M059J (cell line): ENCODE measurements around the gene TM6SF1. TPM values are rescaled to one million over a fixed set of nuclear protein-coding genes. Genes with fewer than 3 reads are reported as not detected.
"Not testable (repeated sequence)": the region's sequence is repeated elsewhere in the genome, so short reads cannot be mapped to it uniquely, and the experiment has no call there.

ENCODE experiments used
- DNase-seq: peaks from one replicate; pipeline ENCODE4 v3.0.0-alpha.2; 2012; ENCODE audit warnings: low read depth
- total RNA-seq: library from RNA; depleted of rRNA; stranded (reverse); fragments of >200 nt; shearing (Covaris generic); gene quantifications from 2 replicates; pipeline ENCODE4 v1.2.3, GENCODE V29; 2014

TM6SF1 gene
- total RNA-seq, 1 experiment from 2014 or later = 1.1 TPM

- no peak for DNase-seq
These were observed 18.6 kb upstream of the TM6SF1 start for GRCh38 chr15:83088876-83089275.

DNA sequence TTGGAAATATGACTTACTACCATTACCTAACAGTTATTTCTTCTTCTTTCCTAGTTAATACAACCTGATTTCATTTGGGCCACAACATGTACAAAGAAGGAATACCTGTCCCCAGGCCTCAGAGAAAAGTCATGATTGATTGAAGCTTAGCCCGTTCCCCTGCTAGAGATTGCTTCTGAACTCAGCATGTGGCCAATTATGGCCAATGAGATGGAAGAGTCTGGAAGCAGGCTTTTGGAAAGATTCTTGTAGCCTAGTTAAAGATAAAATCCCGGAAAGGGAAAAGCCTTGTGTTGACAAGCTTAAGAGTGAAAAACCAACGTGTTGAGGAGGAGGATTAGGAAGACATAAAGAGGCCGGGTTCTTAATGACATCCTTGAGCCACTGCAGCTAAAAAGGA is 17.0 kb upstream of the TM6SF1 start:
- DNase-seq = no peak

DNA sequence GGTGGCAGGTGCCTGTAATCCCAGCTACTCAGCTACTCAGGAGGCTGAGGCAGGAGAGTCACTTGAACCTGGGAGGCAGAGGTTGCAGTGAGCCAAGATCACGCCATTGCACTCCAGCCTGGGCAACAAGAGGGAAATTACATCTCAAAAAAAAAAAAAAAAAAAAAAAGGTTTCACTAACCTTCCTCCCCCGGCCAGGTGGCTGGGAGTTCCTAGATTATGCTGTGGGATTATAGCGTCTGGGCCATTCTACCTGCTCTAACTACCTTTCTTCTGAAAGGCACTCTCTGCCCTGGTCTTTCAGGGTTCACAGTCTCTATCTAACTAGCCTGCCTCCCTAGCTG is 15.5 kb upstream of the TM6SF1 start:
- DNase-seq = not testable (repeated sequence)

- no peak for DNase-seq
These were observed 15.0 kb upstream of the TM6SF1 start for GRCh38 chr15:83092309-83092976.

- no peak for DNase-seq
These were observed 12.9 kb upstream of the TM6SF1 start for GRCh38 chr15:83094583-83094982.

GRCh38 chr15:83098079-83098478 is 9.4 kb upstream of the TM6SF1 start:
- DNase-seq = no peak

DNA sequence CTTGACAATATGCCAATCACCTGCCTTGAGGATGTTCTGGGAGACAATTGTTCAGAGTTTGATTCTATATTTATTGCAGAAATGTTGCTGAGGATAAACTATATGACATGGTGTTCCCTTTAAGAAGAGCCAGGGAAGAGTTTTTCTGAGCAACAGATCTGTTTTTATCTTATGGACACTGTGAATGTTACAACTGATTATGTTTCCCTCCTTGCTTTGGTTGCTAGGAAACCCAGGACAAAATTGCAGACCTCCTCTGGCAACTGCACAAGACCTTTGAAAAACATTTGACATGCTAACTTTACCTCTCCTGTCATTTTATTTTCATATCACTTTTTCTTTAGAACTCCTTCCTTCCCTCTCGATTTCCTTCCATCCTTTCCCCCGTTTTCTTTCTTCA is 8.2 kb upstream of the TM6SF1 start:
- no peak for DNase-seq

- DNase-seq = no peak
These were observed 7.3 kb upstream of the TM6SF1 start for GRCh38 chr15:83100097-83100646.

DNA sequence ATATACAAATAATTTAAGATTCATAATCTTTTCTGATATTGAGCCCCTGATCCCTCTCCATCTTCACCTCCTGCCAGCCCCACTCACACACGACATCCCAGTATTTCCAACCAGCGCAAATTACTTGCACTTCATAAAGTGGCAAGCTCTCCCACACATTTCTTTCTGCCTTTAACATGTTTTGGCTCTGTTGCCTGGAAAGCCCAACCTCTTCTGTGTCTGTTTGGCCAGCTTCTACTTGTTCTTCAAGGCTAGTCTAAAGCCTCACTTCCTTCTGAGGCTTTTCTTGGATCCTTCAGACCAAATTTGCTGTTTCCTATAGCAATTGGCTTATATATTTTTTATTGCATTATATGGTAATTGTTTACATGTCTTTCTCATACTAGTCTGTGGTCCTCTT is 5.1 kb upstream of the TM6SF1 start:
- no peak for DNase-seq

GRCh38 chr15:83104141-83104540 is 3.3 kb upstream of the TM6SF1 start:
- DNase-seq = no peak

DNA sequence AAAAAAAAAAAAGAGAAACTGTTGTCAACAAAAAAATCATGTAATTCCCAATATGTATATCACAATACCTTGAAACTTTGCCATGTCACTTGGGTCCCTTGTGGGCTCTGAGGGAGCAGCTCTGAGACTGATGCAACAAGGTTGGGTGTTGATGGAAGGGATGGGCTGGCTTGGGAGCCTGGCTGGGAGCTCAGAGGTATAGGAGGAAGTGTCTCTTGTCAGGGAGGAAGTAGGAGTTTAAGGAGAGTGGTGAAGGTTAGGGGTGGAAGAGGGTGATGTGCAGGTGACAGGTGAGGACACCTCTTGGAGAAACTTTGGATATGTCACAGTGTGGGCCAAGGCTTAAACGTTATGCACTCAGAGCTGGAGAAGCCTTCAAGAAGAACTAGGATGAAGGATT is 2.0 kb upstream of the TM6SF1 start:
- DNase-seq = no peak

- DNase-seq = no peak
These were observed 366 bp downstream of the TM6SF1 start for GRCh38 chr15:83107841-83108181.

- no peak for DNase-seq
These were observed 1.1 kb downstream of the TM6SF1 start for GRCh38 chr15:83108266-83109219.

DNA sequence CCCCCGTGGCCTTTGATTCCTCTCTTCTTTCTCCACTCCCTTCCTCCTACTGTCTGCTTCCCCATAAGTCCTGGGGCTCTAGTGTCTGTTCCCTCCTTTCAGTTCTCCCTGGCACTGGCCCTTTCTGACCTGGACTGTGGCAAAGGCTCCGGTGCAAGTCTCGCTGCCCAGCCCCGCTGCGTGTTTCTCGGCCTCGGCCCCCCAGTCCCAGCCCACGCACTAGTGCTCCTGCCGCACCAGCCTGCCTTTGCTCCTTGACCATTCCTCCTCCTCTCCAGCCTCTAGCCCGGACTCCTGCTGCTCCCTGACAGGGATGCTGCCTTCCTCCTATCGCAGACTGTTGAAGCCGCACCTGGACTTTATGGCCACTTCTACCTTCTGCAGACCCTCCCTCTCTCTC is 2.1 kb downstream of the TM6SF1 start:
- no peak for DNase-seq

DNA sequence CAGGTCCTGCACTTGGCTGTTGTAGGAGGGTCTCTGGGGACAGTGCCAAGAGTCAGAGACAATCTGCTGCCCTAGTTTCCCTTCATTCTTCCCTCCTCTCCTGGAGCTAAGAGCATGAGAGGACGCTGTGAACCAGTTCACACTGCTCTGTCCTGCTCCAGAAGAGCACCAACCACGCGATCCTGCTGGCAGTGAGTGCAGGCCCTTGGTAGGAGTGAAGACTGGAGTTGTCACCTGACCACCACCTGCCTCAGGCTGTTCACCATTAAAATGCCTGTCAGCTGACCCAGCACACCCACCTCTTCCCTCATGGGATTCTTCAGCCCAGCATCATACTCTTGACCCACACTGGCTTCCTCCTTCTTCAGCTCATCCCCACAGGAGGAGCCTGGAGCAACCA is 2.9 kb downstream of the TM6SF1 start:
- DNase-seq = no peak

- DNase-seq = no peak
These were observed 3.7 kb downstream of the TM6SF1 start for GRCh38 chr15:83111149-83111548.

DNA sequence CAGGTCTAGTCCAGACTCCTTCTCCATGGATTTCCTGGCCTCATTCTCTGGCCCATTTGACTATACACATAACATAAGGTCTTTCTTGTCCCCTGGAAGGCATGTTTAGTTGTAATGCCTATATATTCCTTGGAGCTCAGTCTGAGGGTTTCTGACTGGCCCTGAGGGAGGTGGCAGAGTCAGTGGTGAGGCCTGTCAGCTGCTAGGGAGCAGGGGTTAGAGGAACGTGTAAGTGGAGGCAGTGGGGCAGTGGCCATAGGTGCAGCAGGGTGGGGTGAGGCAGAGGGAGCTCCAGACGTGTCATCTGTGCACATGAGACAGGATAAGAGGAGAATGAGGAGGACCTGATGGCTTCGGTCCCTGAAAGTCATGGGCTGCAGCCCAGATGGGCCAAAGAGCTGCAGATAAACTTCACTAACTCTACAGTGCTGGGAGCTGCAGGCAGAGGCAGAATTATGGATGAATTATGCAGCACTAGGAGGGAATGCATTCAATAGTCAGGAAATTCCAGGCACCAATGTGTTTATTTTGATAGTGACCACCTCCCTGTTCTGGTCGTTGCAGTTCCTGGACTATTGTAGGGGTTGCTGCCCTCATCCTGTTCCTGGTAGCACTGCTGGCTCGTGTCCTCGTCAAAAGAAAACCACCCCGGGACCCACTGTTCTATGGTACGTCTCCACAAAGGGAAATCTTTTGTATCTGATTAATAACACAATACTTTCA is 4.9 kb downstream of the TM6SF1 start:
- DNase-seq = peak; percentile 79

DNA sequence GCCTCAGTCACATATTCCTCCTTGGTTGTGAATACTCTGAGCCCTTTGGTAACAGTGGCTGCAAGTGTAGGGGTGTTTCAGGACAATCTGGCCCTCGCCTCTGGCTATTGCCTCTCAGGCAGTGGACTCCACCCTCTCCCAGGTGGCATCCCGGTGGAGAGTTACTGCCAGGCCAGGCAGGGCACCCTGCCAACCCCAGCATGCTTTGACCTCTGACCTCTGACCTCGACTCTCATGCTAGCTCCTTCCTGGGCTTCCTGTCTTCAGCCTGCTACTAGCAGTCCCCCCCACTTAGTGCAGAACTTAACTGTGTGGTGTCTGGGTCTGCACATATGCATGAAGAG is 5.5 kb downstream of the TM6SF1 start:
- DNase-seq = no peak

DNA sequence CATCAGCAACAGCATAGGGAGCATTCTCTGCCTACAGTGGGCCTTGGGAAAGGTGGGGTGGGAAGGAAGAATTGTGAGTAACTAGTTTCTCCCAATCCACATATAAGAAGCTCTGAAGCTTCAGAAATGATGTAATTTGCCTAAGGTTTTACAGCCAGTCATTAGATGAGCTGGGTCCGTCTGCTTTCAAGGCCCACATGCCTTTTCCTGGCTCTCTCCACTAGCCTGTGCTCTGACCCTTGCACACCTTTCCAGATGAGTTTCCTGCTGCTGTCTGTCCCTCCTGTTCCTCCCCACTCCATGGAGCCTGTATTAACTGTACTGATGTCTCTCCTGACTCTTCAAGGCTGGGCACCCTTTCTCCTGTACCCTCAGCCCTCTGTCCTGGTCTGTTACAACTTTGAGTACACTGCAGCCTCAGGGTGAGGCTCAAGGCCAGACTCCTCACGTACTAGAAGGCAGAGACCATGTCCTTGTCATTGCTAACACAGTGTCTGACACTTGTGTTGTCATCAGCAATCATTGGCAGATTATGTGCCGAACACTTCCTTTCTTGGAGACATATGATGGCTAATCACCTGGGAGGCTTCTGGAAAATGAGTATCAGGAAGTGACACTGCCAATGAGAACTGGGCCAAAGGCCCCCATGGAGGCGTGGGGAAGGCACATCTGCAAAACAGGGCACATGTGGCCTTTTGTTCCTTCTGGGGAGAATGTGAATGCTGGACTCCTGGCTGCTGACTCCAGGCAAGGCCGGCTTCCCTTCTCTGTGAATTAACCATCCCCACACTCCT is 6.6 kb downstream of the TM6SF1 start:
- no peak for DNase-seq

DNA sequence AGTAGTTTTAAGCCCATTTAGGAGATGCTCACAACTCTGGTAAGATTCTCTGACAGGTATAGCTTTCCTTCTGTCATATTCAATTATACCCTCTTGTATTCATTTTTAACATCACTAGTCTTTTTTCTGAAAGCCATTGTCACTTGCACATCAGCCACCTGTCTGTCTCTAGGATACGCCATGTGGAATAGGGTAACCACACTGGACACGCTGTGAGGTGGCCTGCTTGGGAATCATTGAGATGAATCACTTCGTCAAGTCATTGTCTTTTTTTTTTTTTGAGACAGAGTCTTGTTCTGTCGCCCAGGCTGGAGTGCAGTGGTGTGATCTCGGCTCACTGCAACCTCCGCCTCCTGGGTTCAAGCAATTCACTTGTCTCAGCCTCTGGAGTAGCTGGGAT is 7.4 kb downstream of the TM6SF1 start:
- DNase-seq = no peak

- no peak for DNase-seq
These were observed 8.0 kb downstream of the TM6SF1 start for GRCh38 chr15:83115410-83115809.
